NK-92 (cell line): ENCODE results near the gene ELOVL6.
"Not testable (repeated sequence)": the region's sequence is repeated elsewhere in the genome, so short reads cannot be mapped to it uniquely, and the experiment has no call there.

Experiments
- DNase-seq: peaks from one replicate; lab custom pipeline; 2025; ENCODE audit not compliant: unreplicated experiment; lab: John Stamatoyannopoulos, UW

The ELOVL6 gene

DNA sequence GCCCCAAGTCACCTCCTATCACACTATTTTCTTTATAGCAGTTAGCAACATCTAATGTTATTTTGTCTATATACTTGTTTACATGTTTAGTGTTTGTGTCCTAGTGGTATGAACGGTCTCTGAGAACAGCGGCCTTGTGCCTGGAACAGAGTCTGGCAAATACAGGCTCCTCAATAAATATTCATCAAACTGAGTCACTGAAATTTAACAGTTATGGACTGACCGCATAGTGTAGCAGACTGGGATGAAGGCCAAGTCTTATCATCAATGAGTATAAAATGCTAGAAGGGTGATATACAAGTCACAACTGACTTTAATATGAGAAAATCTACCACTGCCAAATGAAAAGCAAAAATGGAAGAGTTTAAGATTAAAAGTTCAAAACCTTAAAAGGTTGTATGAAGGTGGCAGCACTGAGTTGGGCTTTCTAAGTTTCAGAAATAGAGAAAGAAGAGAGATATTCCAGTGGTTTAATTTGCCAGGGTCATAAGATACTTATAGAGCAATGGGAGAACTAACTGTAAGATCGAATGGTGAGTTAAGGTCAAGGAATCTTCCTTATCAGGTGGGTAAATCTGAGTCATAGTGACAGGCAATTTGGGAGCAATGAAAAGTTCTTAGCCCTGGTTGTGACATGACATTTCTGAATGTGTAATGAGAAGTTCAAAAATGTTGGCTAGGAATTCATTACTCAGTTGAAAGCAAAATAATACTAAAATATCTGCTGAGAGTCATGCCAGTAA lies 34.9 kb downstream of the ELOVL6 start:
- no peak for DNase-seq

DNA sequence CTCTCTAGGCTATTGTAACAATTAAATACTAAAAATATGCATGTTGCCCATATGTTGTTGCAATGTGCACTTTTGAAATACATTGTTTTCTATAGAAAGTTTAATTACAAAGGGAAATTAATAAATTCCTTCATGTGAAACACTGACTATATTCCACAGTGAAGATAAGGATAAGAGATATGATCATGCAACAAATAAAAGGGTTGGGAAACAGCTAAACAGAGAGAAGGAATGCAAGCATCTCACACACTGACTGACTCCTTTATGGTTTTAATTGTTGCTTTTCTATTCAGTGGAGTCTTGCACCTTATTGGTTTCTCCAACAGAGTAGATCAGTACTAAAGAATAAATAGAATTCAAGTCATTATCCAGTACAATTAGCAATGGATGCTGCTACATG lies 37.8 kb downstream of the ELOVL6 start:
- no peak for DNase-seq

DNA sequence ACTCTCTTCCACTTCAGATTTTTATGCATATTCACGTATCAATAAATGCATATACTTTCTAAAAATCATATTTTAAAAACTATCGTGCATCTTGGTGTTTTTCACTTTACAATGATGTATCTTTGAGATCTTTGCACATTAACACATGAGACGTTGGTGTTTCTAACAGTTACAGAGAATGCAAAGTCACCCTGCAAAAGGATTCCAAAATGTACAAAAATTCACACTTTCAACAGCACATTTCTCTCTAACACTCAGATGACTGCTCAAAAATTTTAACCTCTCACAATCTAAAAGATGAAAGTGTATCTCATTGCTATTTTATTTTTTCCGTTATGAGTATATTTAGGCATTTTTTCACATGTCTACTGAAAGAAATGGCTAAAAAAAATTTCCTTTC lies 38.9 kb downstream of the ELOVL6 start:
- no peak for DNase-seq

DNA sequence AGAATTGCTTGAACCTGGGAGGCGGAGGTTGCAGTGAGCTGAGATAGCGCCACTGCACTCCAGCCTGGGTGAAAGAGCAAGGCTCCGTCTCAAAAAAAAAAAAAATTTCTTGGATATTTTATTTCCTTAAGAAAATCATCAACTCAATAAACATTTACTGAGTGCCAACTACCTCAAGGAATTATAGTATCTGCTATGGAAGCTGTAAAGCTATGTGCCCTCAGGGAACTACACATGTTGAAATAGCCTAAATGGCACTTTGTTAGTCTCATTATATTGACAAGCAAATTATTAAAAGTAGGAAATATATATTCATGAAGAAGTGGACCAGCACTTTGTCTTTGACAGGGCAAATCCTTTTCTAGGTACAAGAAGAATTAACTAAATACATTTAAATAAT lies 40.8 kb downstream of the ELOVL6 start:
- DNase-seq = no peak

DNA sequence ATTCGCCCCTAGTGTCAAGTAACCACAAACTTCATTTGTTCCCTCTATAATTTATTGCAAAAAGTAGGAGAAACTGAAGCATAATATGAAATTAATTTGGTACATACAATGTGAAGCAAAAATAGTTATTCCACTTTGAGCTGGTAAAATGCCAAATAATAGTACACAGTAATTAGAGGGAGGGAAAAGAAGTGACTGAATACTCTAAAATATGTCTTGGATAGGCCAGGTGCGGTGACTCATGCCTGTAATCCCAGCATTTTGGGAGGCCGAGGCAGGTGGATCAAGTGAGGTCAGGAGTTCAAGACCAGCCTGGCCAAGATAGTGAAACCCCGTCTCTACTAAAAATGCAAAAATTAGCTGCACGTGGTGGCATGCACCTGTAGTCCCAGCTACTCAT lies 41.2 kb downstream of the ELOVL6 start:
- not testable (repeated sequence) for DNase-seq

DNA sequence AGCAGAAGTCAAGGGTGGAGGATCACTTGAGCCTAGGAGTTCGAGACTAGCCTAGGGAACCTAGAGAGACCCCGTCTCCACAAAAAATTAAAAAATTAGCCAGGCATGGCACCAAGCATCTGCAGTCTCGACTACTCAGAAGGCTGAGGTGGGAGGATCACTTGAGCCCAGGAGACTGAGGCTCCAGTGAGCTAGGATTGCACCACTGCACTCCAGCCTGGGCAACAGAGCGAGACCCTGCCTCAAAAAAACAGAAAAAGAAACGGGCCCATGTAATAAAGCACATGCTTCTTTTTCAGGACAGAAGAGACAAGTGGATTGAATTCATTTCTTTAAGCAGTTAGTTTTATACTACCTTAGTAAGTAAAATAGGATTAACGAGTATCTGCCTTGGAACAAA lies 42.0 kb downstream of the ELOVL6 start:
- DNase-seq = no peak

DNA sequence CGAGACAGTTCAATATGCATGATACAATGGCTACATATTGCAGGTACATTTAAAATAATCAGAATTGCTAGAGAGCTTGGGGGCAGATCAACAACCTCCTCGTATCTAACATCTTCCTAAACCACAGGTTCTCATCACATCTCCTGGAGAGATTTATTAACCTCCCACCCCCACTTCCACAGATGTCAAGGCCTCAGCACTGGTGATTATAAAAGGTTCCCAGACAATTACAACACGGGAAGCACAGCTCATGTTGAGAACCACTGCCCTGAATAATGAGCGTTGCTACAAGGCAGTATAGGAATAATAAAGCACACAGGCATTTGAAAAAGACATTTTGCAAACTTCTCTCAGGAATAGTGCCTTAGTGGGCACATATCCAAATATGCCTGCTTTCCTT lies 42.8 kb downstream of the ELOVL6 start:
- DNase-seq = no peak

DNA sequence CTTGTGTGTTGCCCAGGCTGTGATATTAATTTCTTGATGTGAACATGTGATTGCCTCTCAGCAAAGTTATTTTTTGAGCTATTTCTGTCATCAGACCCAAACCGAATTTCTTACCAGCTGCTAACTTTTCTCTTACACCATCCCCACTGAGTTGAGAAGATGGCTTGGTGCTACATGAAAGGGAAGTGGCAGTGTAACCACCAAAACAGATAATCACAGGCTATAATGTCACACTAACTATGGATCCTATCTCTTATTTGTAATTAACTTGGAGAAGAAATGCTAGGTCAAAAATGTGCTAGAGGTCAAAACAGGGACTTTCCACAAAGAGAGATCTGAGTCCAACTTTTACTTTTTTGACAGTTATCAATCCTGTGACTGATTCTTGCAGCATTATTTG lies 43.8 kb downstream of the ELOVL6 start:
- DNase-seq = no peak

DNA sequence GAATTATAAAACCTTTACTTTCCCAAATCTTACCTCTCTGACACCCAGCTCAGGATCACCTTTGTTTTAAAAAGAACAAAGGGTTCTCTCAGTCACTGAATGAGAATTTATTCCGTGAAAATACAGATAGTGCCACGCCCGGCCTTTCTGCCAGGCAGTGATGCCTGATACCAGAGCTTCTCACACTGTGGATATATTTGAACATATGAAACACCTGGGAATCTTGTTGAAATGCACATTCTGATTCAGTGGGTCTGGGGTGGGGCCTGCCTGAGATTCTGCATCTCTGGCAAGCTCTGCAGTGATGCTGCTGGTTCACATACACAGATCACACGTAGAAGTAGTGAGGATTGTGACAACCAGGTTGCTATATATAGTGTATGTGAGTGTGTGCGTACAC lies 46.0 kb downstream of the ELOVL6 start:
- no peak for DNase-seq

DNA sequence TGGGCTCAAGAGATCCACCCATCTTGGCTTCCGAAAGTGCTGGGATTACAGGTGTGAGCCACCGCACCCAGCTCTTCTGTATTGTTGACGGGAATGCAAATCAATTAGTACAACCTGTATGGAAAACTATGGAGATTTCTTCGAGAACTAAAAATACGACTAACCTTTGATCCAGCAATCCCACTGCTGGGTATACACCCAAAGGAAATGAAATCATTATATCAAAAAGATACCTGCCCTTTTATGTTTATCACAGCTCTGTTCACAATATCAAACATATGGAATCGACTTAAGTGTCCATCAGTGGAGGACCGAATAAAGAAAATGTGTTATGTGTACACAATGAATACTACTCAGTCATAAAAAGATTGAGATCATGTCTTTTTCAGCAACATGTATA lies 49.3 kb downstream of the ELOVL6 start:
- DNase-seq = no peak

DNA sequence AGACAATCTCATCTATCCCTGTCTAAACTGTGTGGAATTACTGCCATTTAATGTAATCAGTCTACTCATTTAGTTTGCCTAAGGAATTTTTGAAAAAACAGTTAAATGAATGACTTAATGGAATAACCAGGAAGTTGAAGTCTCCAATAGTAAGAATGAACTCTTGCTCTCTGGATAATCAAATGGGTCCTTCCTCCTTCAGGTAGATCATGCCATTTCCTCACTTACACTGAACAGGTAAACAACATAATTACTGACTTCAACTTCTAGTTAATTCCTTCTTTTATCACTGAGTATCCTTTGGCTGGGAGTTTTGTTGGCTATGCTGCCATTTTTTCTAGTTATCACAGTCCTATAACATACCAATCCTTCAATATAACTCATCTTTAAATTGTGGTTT lies 56.0 kb downstream of the ELOVL6 start:
- no peak for DNase-seq

DNA sequence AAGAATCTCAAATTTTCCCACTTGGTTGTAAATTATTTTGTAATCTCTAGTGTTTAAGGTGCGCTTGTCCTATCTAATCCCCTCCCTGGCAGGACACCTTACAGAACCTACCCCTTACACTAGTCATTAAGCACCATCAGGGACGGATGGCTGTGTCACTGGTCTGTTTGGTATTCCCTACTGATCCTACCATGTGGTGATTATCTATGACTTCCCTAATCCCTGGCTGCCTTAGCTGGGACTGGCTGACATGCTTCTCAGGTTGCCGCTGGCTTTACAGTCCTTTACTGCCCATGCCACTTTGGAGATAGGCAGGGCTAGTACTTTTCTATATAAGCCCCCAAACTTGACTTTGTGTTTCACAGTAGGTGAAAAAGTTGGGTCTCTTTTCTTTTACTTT lies 58.6 kb downstream of the ELOVL6 start:
- DNase-seq = no peak

DNA sequence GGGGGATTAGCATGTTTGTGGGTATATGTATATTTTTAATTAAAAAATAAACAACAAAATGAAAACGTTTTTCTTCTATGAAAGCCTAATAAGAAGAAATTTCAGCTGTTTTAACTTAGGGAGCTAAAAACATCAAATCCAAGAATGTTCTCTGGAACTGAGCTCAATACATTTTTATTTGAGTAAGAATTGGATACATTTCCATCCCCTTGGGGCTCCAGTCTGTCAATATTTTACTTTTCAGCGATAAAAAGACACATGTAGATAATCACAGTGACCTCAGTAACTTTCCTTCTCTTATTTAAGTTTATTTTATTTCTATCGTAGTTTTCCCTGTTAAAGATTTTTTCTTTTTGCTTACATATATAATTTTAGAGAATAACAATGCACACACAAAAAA lies 59.3 kb downstream of the ELOVL6 start:
- no peak for DNase-seq

DNA sequence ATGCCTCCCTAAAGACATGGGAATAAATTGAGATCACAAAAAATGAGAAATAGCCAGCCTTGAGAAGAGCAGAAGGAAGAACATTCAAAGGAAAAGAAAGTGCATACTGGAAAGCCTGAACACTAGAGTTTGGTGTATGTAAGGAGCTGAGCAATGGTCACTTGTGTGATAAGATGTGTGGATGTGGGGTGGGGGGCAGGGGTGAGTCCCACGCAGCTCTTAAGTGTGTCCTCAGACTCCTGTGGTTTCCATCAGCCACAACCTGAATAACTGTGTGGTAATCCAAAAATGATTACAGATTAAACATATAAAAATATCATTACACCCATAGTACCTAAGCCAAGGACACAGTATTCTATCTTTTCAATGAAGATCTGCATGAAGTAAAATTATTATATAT lies 59.9 kb downstream of the ELOVL6 start:
- no peak for DNase-seq

DNA sequence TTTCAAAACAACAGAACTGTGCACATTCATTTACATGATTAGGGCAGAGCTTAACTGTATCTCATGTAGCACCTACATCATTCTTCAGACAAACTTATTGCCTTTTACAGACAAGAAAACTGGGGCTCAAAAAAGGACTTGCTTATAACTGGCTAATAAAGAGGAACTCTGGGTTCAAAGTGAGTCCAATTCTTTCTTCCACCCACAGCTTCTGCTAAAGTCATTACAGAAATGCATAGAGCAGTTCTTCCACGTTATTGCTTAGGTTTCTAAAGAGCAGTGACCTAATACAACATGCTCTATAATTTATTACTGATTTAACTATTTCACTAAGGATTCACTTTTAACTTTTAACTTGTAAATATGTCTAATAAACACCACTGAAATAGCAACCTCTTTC lies 60.6 kb downstream of the ELOVL6 start:
- no peak for DNase-seq

DNA sequence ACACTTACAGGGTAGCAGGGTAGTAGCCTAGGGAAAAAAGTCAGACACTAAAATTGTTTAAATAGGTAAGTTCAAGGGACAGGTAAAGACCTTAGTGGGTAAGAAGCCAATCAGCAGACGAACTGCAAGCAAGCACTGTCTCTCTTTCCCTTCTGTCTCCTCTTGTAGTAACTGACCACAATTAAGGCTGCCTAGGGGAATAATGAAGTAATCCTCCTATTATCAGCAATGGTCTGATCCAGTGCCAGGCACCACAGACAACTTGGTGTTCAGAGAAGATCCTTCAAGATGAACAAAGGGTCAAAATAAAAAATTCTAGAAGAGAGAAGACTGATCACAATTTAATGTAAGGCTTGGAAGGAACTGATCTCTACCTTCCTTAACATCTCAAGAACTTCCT lies 62.9 kb downstream of the ELOVL6 start:
- DNase-seq = no peak

DNA sequence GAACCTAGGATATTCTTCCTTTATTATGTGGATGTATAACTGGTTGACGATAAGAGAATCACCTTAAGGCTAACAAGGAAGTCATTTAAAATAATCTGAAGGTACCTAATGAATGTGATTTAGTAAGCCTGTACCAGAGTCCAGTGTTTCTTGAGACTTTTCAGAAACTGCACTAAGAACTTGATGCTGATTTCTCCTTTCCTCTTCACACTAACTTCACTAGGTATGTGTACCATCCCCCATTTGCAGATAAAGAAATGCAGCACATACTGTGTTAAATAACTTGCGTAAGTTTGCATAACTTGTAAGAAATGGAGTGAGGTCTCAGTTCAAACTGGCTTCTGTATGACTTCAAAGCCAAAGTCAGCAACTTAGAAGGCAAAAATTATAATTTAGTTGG lies 63.3 kb downstream of the ELOVL6 start:
- DNase-seq = no peak

DNA sequence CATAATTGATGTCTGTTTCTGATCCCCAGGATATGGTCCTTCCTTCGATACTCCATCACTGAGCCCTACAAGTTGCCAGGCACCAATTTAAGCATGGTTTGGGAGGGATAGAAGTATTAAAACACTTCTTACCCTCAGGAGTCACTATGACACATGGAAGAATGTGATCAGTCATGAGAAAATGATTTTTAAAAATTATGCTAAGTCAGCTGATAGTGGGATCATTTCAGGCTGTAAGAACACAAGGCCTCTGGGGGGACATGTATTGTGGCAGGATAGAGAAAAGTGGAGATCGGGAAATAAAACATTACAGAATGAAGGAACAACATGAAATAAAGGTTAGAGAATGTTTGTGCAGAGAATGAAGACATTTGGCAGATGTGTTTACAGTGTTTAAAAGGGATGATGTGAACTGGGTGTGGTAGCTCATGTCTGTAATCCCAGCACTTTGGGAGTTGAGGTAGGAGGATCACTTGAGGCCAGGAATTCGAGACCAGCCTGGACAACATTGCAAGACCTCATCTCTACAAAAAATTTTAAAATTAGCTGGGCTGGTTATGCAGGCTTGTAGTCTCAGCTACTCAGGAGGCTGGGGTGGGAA lies 64.0 kb downstream of the ELOVL6 start:
- no peak for DNase-seq

DNA sequence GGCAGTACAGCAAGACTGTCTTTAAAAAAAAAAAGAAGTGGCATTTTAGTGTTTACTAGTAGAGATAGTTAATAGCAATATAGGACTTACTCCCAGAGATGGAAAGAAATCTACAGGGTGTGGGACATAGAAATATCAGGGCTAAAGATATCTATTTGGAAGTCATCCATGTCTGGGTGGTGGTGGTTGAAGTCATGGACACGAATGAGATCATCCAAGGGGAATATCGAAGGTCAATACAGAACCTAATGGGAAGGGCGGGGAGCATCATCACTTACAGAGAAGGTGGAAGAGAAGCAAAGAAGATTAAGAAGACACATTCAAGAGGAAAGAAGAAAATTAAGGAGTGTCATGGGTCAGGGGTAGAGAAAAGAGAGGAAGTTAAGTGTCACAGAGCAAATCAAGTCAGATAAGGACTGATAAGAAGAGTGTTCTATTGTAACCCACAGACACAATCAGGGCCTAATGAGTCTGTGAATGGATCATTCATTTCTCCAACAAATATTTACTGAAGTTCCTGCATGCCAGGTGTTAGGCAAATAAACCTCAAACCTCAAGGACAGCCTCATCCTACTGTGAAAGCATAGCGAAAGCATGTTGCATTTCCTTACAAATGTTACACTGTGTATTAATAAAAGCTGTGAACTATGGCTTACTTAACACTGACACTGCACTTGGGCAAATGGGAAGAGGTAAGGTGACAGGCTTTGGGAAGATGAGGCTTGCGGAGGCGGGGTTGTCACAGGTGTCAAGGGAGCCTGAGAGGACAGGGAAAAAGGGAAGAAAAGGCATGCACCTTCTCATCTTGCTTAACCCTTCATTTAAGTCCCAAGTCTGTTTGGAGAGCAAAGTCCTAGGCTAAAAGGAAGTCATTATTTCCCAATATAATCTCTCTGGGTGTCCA lies 65.3 kb downstream of the ELOVL6 start:
- no peak for DNase-seq

DNA sequence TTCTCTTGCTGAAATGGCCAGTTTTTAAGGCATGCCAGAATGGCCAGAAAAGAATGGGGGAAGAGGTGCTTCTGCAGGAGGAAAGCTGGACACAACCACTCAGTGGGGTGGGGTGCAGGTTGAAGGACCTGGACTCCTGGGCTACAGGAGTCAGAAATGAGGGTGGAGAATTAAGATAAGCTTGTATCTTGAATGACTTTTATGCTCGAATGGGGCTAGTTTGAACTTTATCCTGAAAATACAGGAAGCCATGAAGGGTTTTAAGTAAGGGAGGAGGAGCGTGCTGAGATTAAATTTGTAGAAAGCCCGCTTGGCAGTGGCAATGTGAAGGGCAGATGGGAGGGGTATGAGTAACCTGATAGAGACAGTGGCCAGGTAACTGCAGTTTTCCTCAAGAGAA lies 66.5 kb downstream of the ELOVL6 start:
- DNase-seq = no peak

DNA sequence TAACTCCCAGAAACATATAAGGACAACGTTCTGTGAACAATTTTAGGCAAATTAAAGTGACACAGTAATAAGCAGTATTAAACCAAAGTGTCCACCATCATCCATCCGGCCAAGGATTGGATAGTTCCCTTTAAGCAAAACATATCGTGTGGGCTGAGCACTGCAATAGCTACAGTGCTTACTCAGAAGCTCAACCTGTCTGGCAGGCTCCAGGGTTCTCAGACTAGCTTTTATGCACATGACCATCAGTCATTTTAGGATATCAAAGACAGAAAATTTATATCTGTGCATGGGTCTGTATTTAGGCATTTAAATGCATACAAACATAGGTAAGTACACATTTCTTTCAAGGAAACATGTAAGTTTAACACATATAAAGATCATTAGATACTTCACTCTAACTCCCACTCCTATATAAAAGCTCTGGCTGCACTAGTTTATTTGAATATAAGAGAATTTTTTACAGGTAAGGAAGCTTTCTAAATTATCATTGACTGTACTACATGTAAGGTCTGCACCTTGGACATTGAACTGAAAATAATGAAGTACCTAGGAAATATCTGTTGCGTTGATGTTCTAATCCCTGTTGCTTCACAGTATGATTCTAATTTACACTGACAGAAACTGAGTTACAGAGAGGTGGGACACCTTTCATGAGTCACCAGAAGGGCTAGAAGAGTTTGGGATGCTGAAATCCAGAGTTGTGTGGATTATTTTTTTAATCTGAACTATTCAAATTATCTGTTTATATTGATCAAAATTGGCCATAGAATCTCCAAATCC lies 67.6 kb downstream of the ELOVL6 start:
- DNase-seq = no peak
